Activated T-cell treated with anti-CD3 and anti-CD28 coated beads for 1 hour (primary cell): ENCODE results near the gene ITGB7.
A peak's percentile ranks its signal among the peaks of the same experiment; 100 is the strongest.
"Not testable (repeated sequence)": the region's sequence is repeated elsewhere in the genome, so short reads cannot be mapped to it uniquely, and the experiment has no call there.

Experiments
- DNase-seq: peaks from one replicate; pipeline ENCODE4 v3.0.0-alpha.2; 2020; ENCODE audit warnings: low read depth

The ITGB7 gene

DNA sequence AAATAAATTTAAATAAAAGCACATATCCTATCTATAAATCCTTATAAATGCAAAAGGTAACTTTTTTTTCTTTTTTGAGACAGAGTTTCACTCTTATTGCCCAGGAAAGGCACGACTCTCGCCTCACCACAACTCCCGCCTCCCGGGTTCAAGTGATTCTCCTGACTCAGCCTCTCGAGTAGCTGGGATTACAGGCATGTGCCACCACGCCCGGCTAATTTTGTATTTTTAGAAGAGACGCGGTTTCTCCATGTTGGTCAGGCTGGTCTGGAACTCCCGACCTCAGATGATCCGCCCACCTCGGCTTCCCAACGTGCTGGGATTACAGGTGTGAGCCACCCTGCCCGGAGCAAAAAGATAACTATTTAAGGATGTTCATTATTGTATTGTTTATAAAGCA lies 28.2 kb downstream of the ITGB7 start:
- not testable (repeated sequence) for DNase-seq

DNA sequence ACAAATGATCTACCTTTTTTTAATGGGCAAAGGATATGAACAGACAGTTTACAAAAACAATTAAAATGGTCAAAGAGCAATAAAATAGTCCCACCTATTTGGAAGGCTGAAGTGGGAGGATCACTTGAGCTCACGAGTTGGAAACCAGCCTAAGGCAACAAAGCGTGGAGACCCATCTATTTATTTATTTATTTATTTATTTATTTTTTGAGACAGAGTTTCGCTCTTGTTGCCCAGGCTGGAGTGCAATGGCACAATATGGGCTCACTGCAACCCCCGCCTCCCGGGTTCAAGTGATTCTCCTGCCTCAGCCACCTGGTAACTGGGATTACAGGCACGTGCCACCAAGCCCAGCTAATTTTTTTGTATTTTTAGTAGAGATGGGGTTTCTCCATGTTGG lies 29.6 kb downstream of the ITGB7 start:
- DNase-seq = not testable (repeated sequence)

DNA sequence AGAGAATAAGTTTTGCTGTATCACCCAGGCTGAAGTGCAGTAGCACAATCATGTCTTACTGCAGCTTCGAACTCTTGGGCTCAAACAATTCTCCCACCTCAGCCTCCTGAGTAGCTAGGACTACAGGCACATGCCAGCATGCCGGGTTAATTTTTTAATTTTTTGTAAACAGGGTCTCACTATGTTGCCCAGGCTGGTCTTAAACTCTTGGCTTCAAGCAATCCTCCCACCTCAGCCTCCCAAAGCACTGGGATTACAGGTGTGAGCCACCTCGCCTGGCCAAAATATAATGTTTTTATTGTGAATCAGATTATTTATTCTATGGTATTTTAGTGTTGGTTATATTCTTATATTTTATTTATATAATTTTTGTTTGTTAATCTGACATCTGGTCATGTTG lies 30.3 kb downstream of the ITGB7 start:
- DNase-seq = no peak

DNA sequence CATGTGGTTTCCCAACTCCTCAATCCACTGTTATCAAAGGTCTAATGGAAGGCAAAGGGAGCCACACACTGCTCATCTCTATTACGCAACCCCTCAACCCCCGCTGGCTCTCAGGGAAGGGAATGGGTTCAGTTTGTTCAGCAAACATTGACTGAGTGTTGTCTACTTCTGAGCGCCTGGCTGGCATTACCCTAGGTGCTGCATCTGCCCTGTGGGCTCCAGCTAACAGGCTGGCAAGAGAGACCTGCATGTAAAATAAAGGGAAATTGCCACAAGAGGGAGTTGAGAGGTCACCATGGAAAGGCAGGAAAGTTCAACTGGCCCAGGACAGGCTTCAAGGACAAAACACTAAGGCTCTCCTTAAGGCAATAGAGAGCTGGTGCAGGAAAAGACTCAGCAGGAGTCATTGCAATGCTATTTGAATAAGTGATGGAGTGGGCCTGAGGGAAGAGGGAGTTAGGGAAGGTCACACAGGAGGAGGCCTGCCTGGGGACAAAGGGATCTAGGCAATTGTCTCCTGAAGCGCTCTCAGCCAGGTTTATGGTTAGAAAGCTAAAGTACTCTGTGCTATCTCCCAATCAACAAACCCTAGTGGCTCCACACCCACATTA lies 32.1 kb downstream of the ITGB7 start:
- DNase-seq = no peak

DNA sequence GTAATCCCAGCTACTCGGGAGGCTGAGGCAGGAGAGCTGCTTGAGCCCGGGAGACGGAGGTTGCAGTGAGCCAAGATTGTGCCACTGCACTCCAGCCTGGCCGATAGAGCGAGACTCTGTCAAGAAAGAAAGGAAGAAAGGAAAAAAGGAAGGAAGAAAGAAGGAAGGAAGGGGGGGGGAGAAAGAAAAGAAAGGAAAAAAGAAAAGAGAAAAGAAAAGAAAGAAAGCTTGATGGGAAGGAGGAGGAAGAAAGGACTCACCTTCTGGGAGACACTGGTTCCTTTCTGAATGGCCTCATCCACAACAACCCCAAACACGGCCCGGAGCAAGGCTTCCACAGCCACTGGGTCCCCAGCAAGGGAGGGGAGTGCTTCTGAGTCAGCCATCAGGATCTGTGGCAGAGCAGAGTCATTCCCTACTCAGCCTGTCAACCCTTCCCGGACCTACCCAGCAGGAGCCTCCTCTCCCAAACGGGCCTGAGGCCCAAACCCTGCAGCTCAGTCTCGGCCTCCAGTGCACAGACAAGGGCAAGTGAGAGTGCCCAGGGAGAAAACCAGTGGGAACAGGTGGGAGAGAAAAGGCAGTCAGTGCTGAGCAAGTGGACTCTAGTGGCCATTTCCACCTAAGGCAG lies 33.9 kb downstream of the ITGB7 start:
- DNase-seq = no peak

DNA sequence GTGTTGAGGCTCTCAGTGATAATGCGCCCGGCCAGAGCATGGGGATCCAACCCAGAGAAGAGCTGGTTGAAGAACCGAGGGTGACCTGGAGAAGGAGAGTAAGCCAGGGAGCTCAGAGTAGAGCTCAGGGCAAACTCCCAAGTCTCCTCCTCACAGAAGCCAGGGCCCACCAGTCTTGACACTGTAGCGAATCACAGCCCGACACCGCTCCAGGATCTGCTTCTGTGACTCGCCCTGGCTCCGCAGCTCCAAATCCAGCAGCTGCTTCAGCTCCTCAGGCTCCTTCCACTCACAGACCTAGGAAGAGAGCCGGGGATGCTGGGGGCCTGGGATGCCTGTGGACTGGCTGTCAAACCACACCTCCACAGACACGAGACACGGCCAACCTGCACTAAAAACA lies 34.7 kb downstream of the ITGB7 start:
- no peak for DNase-seq

DNA sequence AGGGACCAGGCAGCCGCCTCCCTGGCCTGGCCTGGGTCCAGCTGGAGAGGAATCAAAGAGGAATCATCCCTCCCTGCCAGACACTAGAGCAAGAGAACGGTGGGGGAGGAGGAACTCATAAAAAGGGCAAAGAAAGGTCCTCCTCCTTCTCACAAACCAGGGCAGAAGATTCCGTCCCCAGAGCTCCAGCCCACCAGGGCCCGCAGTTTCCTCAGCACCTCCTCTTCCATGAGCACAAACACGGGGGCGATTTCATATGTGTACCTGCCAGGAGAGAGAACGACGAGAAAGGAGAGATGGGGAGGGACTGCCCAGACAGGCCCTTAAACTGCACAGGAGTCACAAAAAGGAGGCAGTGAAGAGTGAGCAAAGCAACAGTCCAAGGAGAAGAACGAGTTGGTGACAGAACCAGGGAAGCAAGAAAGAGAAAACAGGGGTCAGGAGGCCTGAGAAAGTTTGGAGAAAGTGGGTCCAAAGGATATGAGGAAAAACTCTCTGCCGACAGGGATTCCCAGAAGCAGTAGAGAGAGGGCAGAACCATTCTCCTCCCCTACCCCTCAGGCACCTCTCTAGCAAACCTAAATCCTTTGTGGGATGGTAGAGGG lies 35.2 kb downstream of the ITGB7 start:
- no peak for DNase-seq

DNA sequence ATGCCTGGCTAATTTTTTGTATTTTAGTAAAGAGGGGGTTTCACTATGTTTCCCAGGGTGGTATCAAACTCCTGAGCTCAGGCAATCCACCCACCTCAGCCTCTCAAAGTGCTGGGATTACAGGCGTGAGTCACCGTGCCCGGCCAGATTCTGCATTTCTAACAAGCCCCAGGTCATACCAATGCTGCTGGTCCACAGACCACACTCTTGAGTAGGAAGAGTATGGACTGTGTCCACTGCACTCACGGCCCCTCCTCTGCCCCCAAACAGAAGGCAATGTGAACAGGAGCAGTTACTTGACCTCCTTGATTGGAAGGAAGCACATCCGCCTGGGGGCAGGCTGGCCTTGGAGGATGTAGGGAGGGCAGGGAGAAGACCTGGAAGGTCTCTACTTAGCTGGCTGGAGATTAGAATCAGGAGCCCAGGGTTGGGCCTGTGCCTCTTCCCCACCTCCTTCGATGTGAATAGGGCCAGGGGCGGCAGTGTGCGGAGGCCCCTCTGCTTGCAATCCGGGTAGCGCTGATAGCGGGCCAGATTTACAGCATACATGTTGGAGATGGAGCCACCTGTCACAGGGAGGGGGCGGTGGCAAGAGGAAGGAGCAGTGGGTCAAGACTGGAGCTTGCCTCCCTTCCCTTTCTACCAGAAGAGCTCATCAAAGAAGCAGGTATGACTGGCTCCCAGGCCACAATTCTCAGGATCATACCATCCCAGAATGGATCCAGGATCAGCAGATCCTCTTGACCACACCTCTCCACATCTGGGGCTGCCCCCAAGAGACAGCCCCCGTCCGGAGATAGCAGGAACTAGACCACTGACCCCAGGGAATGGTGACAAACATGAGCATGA lies 36.0 kb downstream of the ITGB7 start:
- DNase-seq = no peak

DNA sequence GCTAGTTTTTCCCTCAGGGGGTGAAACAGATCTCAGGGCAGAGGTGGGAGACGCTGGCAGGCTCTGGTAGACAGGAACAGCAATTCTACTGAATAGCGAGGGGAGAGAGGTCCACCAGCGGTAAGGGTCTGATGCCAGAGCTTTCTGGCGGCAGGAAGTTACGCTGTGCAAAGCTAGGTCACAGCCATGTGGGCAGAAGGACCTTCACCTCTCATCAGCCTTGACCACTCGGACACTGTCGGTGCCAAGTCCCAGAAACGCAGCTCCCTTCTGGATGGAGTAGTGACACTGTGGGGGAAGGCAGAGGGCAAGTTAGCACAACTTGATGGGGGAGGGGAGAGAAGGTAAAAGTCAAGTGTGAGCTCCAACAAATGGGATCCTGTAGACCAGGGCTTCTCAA lies 36.8 kb downstream of the ITGB7 start:
- DNase-seq = no peak

DNA sequence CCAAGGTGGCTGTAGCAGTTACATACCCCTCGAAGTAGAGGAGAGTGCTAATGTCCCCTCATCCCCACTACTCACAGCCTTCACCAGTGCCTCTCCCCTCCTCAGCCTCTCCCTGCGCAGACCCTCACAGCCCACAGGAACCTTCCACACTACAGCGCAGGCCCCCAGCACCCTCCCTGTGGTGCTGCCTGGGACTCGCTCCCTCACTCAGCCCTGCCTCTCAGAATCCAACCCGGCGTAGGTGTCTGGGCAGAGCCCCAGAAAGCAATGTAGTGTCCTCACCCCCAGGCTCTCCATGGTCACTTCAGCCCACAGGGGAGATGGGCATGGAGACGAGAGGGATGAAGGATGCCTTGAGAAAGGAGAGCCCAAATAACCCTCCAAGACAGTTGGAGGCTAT lies 37.4 kb downstream of the ITGB7 start:
- DNase-seq = no peak

DNA sequence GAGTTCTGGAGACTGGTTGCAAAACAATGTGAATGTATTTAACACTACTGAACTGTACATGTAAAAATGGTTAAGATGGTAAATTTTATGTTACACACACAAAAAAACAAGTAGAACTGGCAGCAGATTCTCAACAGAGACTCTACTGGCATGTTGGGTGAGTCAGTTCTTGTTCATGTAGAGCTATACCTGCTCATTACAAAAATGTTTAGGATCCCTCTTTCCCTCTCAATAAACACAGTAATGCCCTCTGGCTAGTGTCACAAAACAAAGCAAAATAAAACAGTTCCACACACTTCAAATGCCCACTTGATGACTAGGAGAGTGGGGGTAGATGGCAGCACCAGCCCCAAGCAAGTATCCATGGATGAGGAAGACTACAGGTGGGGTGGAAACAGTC lies 40.2 kb downstream of the ITGB7 start:
- DNase-seq = no peak

DNA sequence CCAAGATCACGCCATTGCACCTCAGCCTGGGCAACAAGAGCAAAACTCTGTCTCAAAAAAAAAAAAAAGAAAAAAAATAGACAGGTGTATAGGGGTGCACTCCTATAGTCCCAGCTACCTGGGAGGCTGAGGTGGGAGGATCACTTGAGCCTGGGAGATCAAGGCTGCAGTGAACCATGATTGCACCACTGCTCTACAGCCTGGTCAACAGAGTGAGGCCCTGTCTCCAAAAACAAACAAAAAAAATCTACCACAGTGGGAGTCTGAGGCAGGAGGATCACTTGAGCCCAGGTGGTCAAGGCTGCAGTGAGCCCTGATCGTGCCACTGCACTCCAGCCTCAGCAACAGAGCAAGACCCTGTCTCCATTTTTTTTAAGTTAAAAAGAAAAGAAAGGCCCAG lies 44.0 kb downstream of the ITGB7 start:
- not testable (repeated sequence) for DNase-seq

DNA sequence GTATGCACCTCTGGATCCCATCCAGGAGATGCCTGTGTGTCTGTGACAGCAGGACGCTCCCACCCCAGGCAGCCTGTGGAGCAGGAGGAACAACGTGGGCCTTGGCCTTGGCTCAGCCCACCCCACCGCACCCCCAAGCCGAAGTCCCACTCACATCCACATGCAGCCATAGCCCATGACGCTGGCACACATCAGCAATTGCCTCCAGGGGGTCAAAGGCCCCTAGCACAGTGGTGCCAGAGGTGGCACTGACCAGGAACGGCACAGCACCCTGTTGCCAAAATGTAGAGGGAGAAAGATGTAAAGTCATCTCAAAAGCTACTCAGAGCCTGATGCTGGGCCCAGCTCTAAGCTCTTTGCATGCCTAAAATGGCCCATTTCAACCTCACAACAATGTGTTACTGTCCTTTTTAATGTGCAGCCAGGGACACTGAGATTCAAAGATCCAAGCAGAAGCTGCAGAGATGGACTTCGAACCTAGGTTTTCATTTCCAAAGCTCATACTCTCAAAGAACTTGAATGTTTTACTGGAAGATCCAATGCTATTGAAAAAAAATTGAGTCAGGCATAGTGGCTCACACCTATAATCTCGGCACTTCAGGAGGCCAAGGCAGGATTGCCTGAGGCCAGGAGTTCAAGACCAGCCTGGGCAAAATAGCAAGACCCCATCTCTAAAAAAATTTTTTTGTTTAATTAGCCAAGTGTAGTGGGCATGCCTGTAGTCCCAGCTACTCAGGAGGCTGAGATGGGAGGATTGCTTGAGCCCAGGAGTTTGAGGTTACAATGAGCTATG lies 45.7 kb downstream of the ITGB7 start:
- no peak for DNase-seq

DNA sequence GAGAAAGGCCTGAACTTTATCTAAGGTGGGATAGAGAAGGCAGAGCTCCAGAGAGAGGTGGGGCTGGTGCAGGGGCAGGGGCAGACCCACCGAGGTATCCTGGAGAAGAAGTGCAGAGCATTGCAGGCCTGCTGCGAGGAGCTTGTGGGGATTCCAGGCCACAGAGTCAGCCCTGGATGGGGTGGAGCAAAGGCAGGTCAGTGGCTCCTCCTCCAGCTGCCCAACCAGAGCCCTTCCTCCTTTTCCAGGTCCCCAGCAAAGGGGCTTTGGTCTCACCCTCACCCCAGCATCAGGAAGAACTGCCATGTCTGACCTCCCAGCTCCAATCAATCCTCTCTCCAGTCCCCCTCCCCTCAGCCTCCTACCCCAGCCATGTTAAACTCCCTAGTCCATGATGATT lies 46.4 kb downstream of the ITGB7 start:
- DNase-seq = no peak

DNA sequence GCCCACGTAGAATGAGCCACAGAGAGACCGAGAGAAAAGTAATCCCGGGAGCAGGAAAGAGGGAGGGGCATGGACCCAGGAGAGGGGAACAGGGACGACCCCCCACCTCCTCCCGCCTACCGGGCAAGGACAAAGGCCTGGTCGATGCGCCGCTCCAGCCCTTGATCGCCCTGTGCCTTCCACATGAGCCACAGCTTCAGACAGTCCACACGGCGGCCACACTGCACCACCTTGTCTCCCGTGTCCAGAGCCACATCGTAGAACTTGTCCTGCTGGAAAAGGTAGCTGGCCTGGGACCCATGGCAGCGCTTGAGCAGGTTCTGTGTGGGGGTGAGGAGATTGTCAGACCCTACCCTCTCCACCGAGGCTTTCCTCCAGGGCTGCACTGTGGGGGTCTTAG lies 47.1 kb downstream of the ITGB7 start:
- DNase-seq = no peak

DNA sequence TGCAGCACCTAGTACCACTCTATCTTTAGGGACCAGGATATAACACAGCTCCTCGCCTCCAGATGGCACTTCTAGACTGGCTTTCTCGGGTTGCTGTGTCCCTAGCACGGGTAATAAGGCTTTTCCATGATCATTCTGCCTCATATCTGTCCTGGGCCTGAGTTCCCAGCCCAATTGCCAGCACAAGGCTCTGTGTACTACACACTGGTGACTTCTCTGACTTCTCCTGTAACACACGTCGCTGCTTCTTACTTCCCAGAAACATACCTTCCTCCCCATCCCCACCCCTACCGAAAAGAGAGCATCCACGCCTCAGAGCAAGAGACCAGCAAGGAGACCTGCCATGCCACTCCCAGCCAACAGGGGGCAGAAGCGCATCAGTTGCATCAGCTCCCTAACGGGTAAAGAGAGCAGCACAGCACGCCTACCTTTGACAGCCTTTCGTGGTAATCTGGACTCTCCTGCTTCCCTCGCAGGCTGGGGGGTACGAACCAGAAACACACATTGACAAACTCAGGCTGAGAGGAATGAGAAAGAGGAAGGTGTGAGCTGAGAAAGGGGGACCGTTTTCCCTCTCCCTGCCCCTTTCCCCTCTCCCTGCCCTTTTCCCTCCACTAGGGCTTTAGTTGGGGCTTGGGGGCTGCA lies 47.7 kb downstream of the ITGB7 start:
- DNase-seq = peak; percentile 92

DNA sequence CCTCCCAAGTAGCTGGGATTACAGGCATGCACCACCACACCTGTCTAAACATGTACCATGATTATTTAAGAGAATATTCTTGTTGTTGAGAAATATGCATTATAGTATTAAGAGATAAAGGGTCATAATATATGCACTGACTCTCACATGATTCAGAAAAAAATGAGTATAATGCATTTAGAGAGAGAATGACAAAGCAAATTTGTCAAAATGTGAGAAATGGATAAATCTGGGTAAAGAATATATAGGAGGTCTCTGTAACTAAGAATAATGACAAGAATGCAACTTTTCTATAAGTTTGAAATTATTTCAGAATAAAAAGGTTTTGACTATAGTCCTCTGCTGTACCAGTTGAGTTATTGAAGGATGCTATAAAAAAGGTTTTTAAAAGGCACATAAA lies 54.7 kb downstream of the ITGB7 start:
- no peak for DNase-seq

DNA sequence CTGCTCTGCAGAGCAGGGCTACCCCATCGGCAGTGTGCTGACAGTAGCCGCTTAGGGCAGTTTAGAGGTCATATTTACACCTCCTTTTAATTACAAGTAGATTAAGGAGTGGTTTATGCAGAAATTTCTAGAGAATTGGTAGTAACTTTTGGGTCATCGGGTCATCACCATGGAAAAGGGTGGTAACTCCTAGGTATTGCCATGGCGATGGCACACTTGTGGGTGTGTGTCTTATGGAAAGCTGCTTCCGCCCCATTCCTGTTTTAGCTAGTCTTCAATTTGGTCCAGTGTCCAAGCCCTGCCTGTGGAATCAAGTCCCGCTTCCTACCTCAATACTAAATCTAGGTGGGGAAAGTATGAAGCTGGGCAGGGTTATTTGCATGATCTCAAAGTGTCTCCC lies 56.0 kb downstream of the ITGB7 start:
- DNase-seq = no peak

DNA sequence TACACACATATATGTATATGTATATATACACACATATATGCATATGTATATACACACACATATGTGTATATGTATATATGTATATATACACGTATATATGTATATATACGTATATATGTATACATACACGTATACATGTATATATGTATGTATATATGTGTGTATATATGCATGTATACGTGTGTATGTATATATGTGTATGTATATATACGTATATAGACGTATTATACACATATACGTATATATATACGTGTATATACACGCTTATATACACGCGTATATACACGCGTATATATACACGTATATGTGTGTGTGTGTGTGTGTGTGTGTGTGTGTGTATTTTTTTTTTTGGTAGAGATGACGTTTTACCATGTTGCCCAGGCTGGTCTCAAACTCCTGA lies 59.4 kb downstream of the ITGB7 start:
- no peak for DNase-seq

DNA sequence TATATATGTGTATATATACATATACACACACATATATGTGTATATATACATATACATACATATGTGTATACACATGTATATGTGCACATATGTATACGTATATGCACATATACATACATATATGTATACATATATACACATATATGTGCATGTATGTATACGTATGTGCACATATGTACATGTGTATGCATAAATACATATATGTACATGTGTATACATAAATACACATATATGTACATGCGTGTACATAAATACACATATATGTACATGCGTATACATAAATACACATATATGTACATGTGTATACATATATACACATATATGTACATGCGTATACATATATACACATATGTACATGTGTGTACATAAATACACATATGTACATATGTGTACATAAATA lies 59.9 kb downstream of the ITGB7 start:
- no peak for DNase-seq

DNA sequence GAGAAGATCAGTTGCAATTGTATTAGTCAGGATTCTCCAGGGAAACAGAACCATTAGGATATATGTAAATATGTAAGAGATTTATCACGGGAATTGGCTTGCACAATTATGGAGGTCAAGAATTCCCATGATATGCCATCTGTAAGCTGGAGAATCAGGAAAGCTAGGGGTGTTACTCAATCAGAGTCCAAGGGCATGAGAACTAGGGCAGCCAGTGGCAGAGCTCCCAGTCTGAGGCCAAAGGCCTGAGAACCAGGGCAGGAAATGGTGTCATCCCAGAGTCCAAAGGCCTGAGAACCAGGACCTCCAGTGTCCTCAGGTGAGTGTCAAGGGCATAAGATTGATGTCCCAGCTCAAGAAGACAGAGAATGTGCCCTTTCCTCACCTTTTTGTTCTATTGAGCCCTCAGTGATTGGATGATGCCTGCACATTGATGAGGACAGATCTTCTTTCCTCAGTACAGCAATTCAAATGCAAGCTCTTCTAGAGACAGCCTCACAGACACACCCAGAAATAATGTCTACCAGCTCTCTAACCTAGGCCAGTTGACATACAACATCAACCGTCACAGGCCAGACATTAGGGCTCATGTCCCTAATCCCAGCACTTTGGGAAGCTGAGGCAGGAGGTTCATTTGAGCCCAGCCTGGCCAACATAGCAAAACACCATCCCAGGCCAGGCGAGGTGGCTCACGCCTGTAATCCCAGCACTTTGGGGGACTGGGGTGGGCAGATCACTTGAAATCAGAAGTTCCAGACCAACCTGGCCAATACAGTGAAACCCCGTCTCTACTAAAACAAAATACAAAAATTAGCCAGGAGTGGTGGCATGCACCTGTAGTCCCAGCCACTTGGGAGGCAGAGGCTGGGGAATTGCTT lies 61.4 kb downstream of the ITGB7 start:
- DNase-seq = no peak
